Measurements from ENCODE around the gene RBBP8NL.
A peak's percentile ranks its signal among the peaks of the same experiment; 100 is the strongest.

DNA sequence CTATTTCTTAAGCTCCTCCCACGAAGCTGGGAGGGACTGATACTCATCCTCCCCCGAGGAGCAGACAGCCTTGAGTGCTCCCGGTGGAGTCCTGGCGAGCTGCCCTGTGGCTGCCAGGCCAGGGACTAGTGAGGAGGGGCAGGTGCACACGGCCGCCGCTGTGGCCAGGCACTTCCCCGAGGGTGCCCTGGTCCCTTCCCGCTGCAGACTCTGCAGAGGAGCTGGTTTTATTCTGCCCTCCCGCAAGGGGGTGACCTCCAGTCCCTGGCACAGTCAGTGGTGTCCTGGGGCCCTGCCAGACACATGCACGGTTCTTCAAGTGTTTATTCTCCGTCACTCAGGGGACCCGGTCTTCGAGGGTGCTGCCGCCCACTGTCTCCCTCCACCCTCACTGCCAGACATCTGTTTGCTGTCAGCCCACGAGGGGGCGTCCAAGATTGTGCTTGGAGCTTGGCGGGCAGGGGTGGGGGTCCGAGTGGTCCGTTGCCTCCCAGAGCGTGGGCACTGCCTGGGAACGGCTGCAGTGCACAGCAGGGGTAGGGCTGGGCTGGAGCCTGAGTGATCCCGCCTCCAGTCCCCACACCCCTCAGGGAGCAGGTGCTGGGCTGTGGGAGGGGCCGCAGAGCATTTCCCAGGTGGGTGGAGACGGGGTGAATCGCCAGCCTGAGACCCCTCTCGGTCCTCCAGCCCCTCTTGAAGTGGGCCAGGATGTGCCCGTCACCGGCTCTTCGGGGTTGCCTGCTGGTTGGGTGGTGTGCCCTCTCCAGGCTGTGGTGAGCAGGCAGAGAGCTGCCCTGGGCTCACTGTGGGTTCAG, 17.2 kb downstream of the RBBP8NL start:
- TF ChIP-seq TEAD1 (CRISPR knock-in tag; IDR thresholded peaks at IDR 0.05), result no peak
- TF ChIP-seq TEAD4 (CRISPR knock-in tag; IDR thresholded peaks at IDR 0.05), result no peak
- TF ChIP-seq, protein P1, sequence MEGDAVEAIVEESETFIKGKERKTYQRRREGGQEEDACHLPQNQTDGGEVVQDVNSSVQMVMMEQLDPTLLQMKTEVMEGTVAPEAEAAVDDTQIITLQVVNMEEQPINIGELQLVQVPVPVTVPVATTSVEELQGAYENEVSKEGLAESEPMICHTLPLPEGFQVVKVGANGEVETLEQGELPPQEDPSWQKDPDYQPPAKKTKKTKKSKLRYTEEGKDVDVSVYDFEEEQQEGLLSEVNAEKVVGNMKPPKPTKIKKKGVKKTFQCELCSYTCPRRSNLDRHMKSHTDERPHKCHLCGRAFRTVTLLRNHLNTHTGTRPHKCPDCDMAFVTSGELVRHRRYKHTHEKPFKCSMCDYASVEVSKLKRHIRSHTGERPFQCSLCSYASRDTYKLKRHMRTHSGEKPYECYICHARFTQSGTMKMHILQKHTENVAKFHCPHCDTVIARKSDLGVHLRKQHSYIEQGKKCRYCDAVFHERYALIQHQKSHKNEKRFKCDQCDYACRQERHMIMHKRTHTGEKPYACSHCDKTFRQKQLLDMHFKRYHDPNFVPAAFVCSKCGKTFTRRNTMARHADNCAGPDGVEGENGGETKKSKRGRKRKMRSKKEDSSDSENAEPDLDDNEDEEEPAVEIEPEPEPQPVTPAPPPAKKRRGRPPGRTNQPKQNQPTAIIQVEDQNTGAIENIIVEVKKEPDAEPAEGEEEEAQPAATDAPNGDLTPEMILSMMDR (IDR thresholded peaks at IDR 0.05), result peak; percentile 54; the same call in 1 of the 2 replicates

All from WTC11 (cell line).